HL-60 (cell line): ENCODE measurements around the gene ZNF184.
A peak's percentile ranks its signal among the peaks of the same experiment; 100 is the strongest.

Experiments used
- DNase-seq, 2 experiments: peaks; one replicate each; pipeline ENCODE4 v3.0.0-alpha.2; 2010 to 2020; ENCODE audit warnings: low read depth in 1 of 2, low spot score in 1 of 2
- H3K27ac ChIP-seq: fragments of 250-450 bp; sonication (Bioruptor Pico); replicated peaks from 2 replicates; pipeline ENCODE4 v1.5.1; 2020; ENCODE audit warnings: mild to moderate bottlenecking, moderate library complexity
- H3K27me3 ChIP-seq: fragments of 250-450 bp; sonication (Bioruptor Pico); 2 replicates; pipeline ENCODE4 v1.5.1; 2021; ENCODE audit warnings: mild to moderate bottlenecking, moderate library complexity; ENCODE audit not compliant: insufficient read depth, poor library complexity, severe bottlenecking
- H3K4me3 ChIP-seq: replicated peaks from 2 replicates; pipeline ENCODE4 v1.5.1; 2011; ENCODE audit warnings: mild to moderate bottlenecking, control low read depth, low read length; ENCODE audit not compliant: insufficient read depth
- GABPA ChIP-seq: IDR thresholded peaks from 2 replicates; pipeline ENCODE4 v1.6.1; 2012; ENCODE audit warnings: low read depth
- POLR2AphosphoS5 ChIP-seq: IDR thresholded peaks from 2 replicates; pipeline ENCODE4 v1.6.1; 2012; ENCODE audit warnings: low read depth
- SPI1 ChIP-seq: IDR thresholded peaks from 2 replicates; pipeline ENCODE4 v1.6.1; 2012; ENCODE audit warnings: low read depth, mild to moderate bottlenecking, borderline replicate concordance
- TF ChIP-seq, protein P1 (sequence below): IDR thresholded peaks from one replicate; pipeline ENCODE4 v1.5.1; 2011; ENCODE audit warnings: low read length, control low read depth, inconsistent platforms; ENCODE audit not compliant: insufficient read depth
- TF ChIP-seq, protein P2 (sequence below): IDR thresholded peaks from 2 replicates; pipeline ENCODE4 v1.6.1; 2012; ENCODE audit warnings: low read depth; ENCODE audit not compliant: insufficient replicate concordance

The ZNF184 gene

GRCh38 chr6:27471365-27472115 is 1.4 kb downstream of the ZNF184 start:
- no peak for DNase-seq
- Histone ChIP-seq H3K4me3 (peak overlapping the region; percentile 70), H3K27me3 (no peaks in the 10 kb centered on the region), H3K27ac (peak overlapping the region; percentile 88)
- TF ChIP-seq SPI1 (no peak), POLR2AphosphoS5 (no peak), GABPA (peak; percentile 49)
- TF ChIP-seq, protein P1, sequence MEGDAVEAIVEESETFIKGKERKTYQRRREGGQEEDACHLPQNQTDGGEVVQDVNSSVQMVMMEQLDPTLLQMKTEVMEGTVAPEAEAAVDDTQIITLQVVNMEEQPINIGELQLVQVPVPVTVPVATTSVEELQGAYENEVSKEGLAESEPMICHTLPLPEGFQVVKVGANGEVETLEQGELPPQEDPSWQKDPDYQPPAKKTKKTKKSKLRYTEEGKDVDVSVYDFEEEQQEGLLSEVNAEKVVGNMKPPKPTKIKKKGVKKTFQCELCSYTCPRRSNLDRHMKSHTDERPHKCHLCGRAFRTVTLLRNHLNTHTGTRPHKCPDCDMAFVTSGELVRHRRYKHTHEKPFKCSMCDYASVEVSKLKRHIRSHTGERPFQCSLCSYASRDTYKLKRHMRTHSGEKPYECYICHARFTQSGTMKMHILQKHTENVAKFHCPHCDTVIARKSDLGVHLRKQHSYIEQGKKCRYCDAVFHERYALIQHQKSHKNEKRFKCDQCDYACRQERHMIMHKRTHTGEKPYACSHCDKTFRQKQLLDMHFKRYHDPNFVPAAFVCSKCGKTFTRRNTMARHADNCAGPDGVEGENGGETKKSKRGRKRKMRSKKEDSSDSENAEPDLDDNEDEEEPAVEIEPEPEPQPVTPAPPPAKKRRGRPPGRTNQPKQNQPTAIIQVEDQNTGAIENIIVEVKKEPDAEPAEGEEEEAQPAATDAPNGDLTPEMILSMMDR: no peak
- TF ChIP-seq, protein P2, sequence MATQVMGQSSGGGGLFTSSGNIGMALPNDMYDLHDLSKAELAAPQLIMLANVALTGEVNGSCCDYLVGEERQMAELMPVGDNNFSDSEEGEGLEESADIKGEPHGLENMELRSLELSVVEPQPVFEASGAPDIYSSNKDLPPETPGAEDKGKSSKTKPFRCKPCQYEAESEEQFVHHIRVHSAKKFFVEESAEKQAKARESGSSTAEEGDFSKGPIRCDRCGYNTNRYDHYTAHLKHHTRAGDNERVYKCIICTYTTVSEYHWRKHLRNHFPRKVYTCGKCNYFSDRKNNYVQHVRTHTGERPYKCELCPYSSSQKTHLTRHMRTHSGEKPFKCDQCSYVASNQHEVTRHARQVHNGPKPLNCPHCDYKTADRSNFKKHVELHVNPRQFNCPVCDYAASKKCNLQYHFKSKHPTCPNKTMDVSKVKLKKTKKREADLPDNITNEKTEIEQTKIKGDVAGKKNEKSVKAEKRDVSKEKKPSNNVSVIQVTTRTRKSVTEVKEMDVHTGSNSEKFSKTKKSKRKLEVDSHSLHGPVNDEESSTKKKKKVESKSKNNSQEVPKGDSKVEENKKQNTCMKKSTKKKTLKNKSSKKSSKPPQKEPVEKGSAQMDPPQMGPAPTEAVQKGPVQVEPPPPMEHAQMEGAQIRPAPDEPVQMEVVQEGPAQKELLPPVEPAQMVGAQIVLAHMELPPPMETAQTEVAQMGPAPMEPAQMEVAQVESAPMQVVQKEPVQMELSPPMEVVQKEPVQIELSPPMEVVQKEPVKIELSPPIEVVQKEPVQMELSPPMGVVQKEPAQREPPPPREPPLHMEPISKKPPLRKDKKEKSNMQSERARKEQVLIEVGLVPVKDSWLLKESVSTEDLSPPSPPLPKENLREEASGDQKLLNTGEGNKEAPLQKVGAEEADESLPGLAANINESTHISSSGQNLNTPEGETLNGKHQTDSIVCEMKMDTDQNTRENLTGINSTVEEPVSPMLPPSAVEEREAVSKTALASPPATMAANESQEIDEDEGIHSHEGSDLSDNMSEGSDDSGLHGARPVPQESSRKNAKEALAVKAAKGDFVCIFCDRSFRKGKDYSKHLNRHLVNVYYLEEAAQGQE: peak; percentile 7

- no peak overlapping the region for H3K4me3 ChIP-seq
- H3K27me3 ChIP-seq: no peaks in the 10 kb centered on the region
- TF ChIP-seq SPI1: no peak
- TF ChIP-seq POLR2AphosphoS5: no peak
- no peak for TF ChIP-seq GABPA
- TF ChIP-seq, protein P2: no peak
- TF ChIP-seq, protein P1: no peak
- no peak overlapping the region; the same call in 1 of the 2 replicates for H3K27ac ChIP-seq
- no peak for DNase-seq
Measured at GRCh38 chr6:27470023-27470422, 2.9 kb downstream of the ZNF184 start.

GRCh38 chr6:27468334-27468733 is 4.6 kb downstream of the ZNF184 start:
- Histone ChIP-seq H3K4me3 (no peak overlapping the region), H3K27ac (no peak overlapping the region), H3K27me3 (no peaks in the 10 kb centered on the region)
- TF ChIP-seq, protein P2: no peak
- TF ChIP-seq POLR2AphosphoS5: no peak
- TF ChIP-seq SPI1: no peak
- TF ChIP-seq, protein P1: no peak
- TF ChIP-seq GABPA: no peak
- DNase-seq: no peak
